A673 (cell line): ENCODE data around the gene GPT2. TPM values are rescaled to one million over a fixed set of nuclear protein-coding genes. Genes with fewer than 3 reads are reported as not detected.

Experiments
- BruUV-seq: library from RNA; stranded (reverse); fragments of 400-500 nt; replicated peaks from 2 replicates; lab custom pipeline; 2021; lab: Mats Ljungman, UMichigan
- CTCF ChIA-PET: fragments of 300-600 bp; sonication (Branson Sonifier 250); formaldehyde crosslinking; loops from one replicate; lab custom pipeline; 2022; ENCODE audit warnings: antibody characterized with exemption; lab: Charles Lee
- POLR2A ChIA-PET: fragments of 300-600 bp; sonication (Branson Sonifier 250); formaldehyde crosslinking; loops from one replicate; lab custom pipeline; 2022; ENCODE audit warnings: antibody characterized with exemption; ENCODE audit not compliant: low non-redundant PET; lab: Charles Lee
- DNase-seq: peaks from one replicate; pipeline ENCODE4 v3.0.0-alpha.2; 2015; ENCODE audit warnings: low spot score
- H3K27ac ChIP-seq: fragments of 200-600 bp; sonication (generic); 2 replicates; pipeline ENCODE4 v1.5.1; 2016; ENCODE audit warnings: mixed run types, low read depth, mild to moderate bottlenecking, mixed read lengths, antibody characterized with exemption, low read length; ENCODE audit not compliant: poor library complexity, severe bottlenecking
- H3K27me3 ChIP-seq: fragments of 200-600 bp; sonication (generic); replicated peaks from 2 replicates; pipeline ENCODE4 v1.6.1; 2017; ENCODE audit warnings: mixed run types, low read depth, mild to moderate bottlenecking, mixed read lengths, antibody characterized with exemption, low read length; ENCODE audit not compliant: insufficient read depth, poor library complexity
- H3K36me3 ChIP-seq: fragments of 200-600 bp; sonication (generic); 2 replicates; pipeline ENCODE4 v1.6.1; 2016; ENCODE audit warnings: mixed run types, mild to moderate bottlenecking, mixed read lengths, antibody characterized with exemption, low read length; ENCODE audit not compliant: insufficient read depth, poor library complexity, severe bottlenecking
- H3K4me1 ChIP-seq: fragments of 200-600 bp; sonication (generic); 2 replicates; pipeline ENCODE4 v1.6.1; 2017; ENCODE audit warnings: mixed run types, mild to moderate bottlenecking, mixed read lengths, antibody characterized with exemption, low read length; ENCODE audit not compliant: insufficient read depth, poor library complexity, severe bottlenecking
- H3K4me3 ChIP-seq: fragments of 200-600 bp; sonication (generic); 2 replicates; pipeline ENCODE4 v1.5.1; 2016; ENCODE audit warnings: low read depth, mixed run types, mild to moderate bottlenecking, mixed read lengths, low read length; ENCODE audit not compliant: poor library complexity, severe bottlenecking
- H3K9me3 ChIP-seq: fragments of 200-600 bp; sonication (generic); 2 replicates; pipeline ENCODE4 v1.6.1; 2016; ENCODE audit warnings: mixed run types, low read depth, mild to moderate bottlenecking, mixed read lengths, antibody characterized with exemption, low read length; ENCODE audit not compliant: poor library complexity, severe bottlenecking
- EZH2 ChIP-seq: fragments of 200-600 bp; sonication (generic); IDR thresholded peaks from 2 replicates; pipeline ENCODE4 v1.6.1; 2017; ENCODE audit warnings: borderline replicate concordance, low read depth, mild to moderate bottlenecking, mixed read lengths, antibody characterized with exemption, low read length; ENCODE audit not compliant: poor library complexity, severe bottlenecking
- intact Hi-C: fragments of 100-400 bp; cut with micrococcal nuclease; formaldehyde crosslinking; loops from one replicate; pipeline ENCODE4 v1.10.0; 2022; ENCODE audit not compliant: unreplicated experiment
- total RNA-seq: library from RNA; stranded (reverse); gene quantifications from 2 replicates; pipeline ENCODE4 v1.2.3, GENCODE V29; 2021
- TF ChIP-seq, protein P1 (sequence below): fragments of 300-800, 200-600 bp; sonication (generic); conservative IDR thresholded peaks from 2 replicates; pipeline ENCODE4 v1.5.1; 2017; ENCODE audit warnings: low read depth, mild to moderate bottlenecking, antibody characterized with exemption, low read length, moderate library complexity, mixed read lengths

The GPT2 gene
- total RNA-seq, 1 experiment from 2014 or later: 38.8 TPM

DNA sequence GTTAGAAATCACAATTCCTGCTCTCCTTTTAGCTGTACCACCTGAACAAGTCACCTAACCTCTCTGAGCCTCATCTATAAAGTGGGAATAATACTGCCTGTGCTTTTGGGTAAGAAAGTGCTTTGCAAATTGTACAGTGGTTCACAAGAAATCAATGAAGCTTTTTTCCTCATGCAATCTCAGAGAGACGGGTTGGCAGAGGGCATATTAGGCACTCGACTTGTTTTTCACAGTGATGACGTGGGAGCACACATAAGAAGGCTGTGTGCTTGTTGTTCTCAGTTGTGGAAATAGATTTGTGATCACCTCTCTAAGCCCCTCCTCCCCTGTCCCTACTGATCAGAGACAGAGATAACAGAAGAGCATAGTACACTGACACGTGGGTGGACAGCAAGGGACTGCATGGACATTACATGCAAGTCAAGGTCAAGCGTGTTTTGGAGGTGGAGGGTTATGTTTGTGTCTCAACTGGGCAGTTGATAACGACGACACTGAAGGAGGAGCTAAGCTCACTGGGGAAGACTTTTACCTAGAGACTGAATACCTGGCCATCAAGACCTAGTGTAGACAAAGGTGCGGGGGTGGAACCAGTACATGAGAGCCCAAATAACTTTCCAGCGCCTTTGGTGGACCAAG is 1.7 kb upstream of the GPT2 start:
- Histone ChIP-seq H3K27ac (no peak overlapping the region), H3K4me1 (peaks cover 21% of the 10 kb centered on the region), H3K9me3 (no peaks in the 10 kb centered on the region), H3K36me3 (no peaks in the 10 kb centered on the region), H3K4me3 (no peak overlapping the region), H3K27me3 (no peaks in the 10 kb centered on the region)
- no TSS peak for BruUV-seq
- ChIA-PET POLR2A (no interaction called here), CTCF (no interaction called here)
- no peak for TF ChIP-seq EZH2
- TF ChIP-seq, protein P1, sequence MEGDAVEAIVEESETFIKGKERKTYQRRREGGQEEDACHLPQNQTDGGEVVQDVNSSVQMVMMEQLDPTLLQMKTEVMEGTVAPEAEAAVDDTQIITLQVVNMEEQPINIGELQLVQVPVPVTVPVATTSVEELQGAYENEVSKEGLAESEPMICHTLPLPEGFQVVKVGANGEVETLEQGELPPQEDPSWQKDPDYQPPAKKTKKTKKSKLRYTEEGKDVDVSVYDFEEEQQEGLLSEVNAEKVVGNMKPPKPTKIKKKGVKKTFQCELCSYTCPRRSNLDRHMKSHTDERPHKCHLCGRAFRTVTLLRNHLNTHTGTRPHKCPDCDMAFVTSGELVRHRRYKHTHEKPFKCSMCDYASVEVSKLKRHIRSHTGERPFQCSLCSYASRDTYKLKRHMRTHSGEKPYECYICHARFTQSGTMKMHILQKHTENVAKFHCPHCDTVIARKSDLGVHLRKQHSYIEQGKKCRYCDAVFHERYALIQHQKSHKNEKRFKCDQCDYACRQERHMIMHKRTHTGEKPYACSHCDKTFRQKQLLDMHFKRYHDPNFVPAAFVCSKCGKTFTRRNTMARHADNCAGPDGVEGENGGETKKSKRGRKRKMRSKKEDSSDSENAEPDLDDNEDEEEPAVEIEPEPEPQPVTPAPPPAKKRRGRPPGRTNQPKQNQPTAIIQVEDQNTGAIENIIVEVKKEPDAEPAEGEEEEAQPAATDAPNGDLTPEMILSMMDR: no peak
- intact Hi-C loops: no loop called here
- DNase-seq: no peak

DNA sequence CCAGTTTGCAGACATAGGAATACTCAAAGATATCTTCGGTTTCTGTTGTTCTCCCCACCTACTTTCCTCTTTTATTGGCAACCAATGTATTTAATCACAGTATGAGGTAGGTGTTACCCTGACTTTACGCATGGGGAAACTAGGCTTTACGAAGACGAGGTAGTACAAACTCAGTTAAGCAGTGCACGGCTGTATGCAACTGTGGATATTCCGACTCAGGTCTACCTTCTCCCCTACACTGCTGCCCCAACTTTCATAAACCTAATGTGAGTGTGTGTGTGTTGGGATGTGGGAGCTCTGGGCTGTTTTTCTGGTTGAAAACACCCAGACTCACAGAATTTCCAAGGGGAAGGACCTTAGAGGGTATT is 1.2 kb upstream of the GPT2 start:
- intact Hi-C loops: no loop called here
- POLR2A ChIA-PET: no interaction called here
- Histone ChIP-seq H3K27me3 (no peaks in the 10 kb centered on the region), H3K36me3 (no peaks in the 10 kb centered on the region), H3K9me3 (no peaks in the 10 kb centered on the region), H3K4me3 (no peak overlapping the region), H3K4me1 (peaks cover 21% of the 10 kb centered on the region), H3K27ac (no peak overlapping the region)
- CTCF ChIA-PET: no interaction called here
- TF ChIP-seq, protein P1: no peak
- TF ChIP-seq EZH2: no peak
- BruUV-seq: TSS peak; percentile 91
- DNase-seq: no peak

- intact Hi-C loops: no loop called here
- Histone ChIP-seq H3K4me3 (peak overlapping the region; percentile 96), H3K27me3 (no peaks in the 10 kb centered on the region), H3K4me1 (peaks cover 21% of the 10 kb centered on the region), H3K9me3 (no peaks in the 10 kb centered on the region), H3K36me3 (no peaks in the 10 kb centered on the region), H3K27ac (peak overlapping the region; percentile 80)
- DNase-seq: no peak
- BruUV-seq: no TSS peak
- TF ChIP-seq EZH2: no peak
- TF ChIP-seq, protein P1: no peak
- CTCF ChIA-PET: no interaction called here
- POLR2A ChIA-PET: interaction anchor here (0.5 kb wide), 1 partner anchor 289 kb away, joined by 4 read pairs; no protein-coding TSS in a partner anchor
These were observed 841 bp upstream of the GPT2 start for GRCh38 chr16:46883353-46883689.
